SK-N-MC (cell line): Measurements from ENCODE around the gene SLC6A11.

ENCODE experiments used
- EZH2 ChIP-seq: fragments of 200-600 bp; sonication (generic); IDR thresholded peaks from one replicate; pipeline ENCODE4 v1.6.1; 2017; ENCODE audit warnings: antibody characterized with exemption
- POLR2AphosphoS5 ChIP-seq: IDR thresholded peaks from 2 replicates; pipeline ENCODE4 v1.6.1; 2012; ENCODE audit warnings: mild to moderate bottlenecking, low read depth, low read length, borderline replicate concordance

GRCh38 chr3:10988991-10989484 lies 173.0 kb downstream of the SLC6A11 start:
- no peak for TF ChIP-seq POLR2AphosphoS5
- no peak for TF ChIP-seq EZH2
